Right lobe of liver (tissue), 4 donors: ENCODE results near the gene DPH1.

Experiments used
- POLR2A ChIP-seq: fragments of 450-650 bp; IDR thresholded peaks from one replicate; pipeline ENCODE4 v1.6.1; 2017; ENCODE audit warnings: antibody characterized with exemption, mild to moderate bottlenecking
- TF ChIP-seq, protein P1 (sequence below), 4 donors: fragments of 200-600 bp in 3 of 4; fragments of 450-650 bp in 1 of 4; IDR thresholded peaks; one replicate each; pipeline versions ENCODE4 v1.5.1 to v1.8.0; 2016 to 2022; ENCODE audit warnings: antibody characterized with exemption in 4 of 4, mild to moderate bottlenecking in 2 of 4
- donor health status: DM: no; HTN: no; CAD: no.
- donor health status: DM: no; HTN: no; CAD: no.
- donor health status: DM: no; HTN: yes; CAD: no.

DNA sequence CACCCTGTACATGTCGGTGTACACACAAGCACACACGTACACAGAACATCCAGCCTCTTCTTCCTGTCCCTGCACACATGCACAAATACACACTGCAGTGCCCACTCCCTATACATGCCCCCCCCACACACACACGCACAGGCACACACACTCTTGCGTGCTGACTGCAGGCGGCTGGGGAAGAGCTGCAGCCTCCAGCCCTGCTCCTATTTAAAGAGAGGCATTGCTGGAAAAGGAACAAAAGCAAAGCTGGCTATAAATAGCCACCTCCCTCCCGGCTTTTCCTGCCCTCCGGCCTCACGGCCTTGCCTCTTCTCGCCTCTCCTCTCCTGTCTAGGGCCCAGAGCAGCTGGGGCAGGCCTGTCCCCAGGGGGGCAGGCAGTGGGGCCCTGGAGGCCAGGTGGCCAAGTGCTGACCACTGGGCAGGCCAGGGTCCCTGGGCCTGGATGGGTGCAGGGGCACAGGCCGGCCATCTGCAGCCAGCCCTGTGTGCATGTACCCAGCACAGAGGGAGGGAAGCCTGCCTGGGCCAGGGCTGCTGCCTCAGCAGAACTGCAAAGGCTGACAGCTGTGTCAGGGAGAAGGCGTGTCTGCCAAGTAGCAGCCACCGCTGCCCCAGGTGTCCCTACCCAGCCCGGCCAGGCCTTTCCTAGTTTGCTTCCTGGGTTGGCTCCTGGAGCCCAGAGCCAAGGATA is 30.2 kb upstream of the DPH1 start:
- TF ChIP-seq, protein P1, sequence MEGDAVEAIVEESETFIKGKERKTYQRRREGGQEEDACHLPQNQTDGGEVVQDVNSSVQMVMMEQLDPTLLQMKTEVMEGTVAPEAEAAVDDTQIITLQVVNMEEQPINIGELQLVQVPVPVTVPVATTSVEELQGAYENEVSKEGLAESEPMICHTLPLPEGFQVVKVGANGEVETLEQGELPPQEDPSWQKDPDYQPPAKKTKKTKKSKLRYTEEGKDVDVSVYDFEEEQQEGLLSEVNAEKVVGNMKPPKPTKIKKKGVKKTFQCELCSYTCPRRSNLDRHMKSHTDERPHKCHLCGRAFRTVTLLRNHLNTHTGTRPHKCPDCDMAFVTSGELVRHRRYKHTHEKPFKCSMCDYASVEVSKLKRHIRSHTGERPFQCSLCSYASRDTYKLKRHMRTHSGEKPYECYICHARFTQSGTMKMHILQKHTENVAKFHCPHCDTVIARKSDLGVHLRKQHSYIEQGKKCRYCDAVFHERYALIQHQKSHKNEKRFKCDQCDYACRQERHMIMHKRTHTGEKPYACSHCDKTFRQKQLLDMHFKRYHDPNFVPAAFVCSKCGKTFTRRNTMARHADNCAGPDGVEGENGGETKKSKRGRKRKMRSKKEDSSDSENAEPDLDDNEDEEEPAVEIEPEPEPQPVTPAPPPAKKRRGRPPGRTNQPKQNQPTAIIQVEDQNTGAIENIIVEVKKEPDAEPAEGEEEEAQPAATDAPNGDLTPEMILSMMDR (IDR thresholded peaks at IDR 0.05): no peak
- no peak for TF ChIP-seq POLR2A
